GOT3 (cell line): ENCODE results near the gene NOA1.

Experiments
- DNase-seq: peaks from one replicate; lab custom pipeline; 2025; ENCODE audit warnings: mixed read lengths; lab: John Stamatoyannopoulos, UW

NOA1 gene

DNA sequence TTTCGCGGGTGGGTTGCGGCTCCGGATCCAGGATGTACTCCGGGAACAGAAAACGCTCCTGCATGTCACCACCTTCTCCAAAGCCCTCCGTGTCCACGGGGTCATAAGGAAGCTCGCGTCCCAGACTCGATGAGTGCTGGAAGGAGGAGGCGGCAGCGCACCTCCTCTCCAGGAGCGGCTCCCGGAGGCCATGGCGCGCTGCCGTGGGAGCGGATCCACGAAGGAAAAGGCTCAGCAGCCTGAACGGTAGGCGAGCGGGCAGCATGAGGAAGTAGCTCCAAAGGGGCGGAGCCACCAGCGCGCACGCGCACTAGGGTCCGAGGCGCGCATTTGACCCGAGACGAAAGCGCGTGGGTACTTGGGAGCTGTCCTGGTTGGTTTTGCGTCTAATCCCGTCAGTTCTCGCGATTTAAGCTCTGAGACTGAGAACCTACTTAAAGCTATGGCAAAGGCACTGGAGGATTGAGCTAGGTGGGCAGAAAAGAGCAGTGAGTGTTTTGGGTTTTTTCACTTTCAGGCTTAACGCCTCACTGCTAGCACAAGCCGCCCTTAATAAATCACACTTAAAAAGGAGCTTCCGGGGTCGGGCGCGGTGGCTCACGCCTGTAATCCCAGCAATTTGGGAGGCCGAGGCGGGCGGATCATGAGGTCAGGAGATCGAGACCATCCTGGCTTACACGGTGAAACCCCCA is at the start of gene NOA1:
Gene NOA1, minus strand, starts transcription at position 286 of the 692 bp plus-strand sequence. Its CDS starts 21 bp downstream, at position 265.
- peak; percentile 73 for DNase-seq

DNA sequence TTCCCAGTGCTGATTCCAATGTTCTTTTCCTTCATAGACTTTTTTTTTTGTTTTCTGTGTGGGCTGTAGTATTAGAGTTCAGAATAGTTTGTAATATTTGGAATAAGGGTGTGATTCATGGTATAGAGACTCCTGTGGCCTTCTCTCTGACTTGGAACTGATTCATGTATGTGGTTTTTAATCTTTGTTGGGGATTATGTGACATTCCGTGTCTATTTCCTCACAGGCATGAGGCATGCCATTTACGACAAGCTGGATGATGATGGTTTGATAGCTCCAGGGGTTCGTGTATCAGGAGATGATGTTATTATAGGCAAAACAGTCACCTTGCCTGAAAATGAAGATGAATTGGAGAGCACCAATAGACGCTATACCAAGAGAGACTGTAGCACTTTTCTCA is 45.7 kb upstream of the NOA1 start:
- no peak for DNase-seq

DNA sequence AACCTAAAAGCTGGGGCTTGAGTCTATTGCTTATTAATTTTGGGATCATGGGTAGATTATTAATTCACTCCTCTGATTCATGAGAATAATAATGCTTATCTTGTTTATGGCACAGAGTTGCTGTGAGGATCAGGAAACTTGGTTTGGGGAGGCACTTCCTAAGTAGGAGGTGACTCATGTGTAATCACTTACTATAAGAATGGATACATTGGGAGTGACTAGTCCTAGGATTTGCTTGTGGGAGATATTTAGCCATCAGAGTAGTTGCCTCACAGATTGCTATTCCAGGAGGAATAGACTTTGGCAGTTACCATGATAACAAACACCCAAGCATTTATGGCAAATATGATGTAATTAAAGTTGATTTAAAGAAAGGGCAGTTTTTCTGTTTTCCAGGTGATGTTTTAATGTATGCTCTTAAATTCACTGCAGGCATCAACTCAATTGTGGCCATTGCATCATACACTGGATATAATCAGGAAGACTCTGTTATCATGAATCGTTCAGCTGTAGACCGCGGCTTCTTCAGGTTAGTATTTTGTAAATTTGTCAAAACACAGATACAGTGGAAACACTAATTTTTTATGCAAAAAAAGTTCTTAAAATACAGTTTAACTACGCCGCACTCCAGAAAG is 43.2 kb upstream of the NOA1 start:
- no peak for DNase-seq

DNA sequence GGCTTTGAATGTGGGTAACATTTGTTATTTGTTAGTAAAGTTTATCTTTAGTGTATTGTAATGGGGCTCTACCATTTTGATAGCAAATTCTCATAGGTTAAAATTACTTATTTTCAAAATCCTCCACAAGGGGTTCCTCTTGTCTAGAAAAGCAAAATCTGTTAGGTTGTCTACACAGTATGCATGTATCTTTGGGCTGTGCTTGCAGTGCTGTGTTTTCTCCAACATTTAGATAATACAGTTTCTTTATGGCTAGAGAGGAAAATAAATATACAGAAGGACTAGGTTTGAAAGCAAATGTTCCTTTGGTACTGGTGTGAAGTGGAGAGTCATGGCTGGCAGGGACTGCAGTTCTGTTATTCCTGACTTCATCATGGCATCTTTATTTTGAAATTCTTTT is 41.6 kb upstream of the NOA1 start:
- DNase-seq, result no peak

DNA sequence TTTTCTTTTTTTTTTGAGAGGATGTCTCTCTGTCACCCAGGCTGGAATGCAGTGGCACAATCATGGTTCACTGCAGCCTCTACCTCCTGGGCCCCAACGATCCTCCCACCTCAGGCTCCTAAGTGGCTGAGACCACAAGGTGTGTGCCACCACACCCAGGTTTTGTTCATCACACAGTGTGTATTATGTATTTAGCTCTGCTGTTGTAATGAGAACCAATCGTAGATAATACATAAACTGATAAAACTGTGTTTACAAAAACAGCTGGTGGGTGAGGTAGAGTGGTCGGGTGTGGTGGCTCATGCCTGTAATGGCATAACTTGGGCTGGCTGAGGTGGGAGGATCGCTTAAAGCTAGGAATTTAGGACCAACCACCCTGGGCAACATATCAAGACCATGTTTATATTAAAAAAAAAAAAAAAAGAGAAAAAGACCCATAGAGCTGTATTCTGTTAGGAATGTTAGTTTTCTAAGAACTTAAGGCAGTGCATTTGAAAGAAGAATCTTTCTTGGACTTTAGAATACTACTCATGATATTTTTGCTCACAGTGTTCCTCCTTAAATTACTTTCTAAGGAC is 36.2 kb upstream of the NOA1 start:
- DNase-seq, result no peak

DNA sequence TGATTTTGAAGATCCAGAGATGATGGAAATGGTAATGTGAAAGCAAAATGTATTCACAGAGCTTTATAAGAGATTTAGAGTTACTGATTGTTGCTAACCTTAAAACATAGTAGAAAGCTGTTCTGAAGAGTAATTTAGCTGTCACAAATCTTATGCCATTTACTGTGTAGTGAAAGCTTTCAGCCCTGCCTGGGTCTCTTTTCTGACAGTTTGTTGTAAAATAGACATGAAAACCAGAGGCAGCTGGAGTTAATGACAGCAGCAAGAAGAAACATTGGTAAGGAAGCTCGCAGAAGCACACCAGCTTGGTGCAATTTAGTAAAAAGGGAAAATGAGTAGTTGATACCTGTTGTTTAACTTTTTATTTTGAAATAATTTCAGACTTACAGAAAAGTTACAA is 22.3 kb upstream of the NOA1 start:
- no peak for DNase-seq

DNA sequence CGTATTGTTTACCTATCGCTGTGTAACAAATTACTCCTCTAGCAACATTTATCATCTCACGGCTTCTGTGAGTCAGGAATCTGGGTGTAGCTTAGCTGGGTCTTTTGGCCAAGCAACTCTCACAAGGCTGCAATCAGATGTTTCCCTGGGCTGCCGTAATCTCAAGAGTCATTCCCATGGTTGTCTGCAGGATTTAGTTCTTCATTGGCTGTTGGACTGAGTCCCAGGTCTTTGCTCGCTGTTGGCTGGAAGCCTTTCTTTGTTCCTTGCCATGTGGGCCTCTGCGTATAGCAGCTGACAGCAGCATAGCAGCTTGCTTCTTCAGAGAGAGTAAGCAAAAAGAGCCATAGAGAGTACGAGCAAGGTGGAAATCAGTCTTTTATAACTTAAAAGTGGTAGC is 18.1 kb upstream of the NOA1 start:
- DNase-seq, result no peak

DNA sequence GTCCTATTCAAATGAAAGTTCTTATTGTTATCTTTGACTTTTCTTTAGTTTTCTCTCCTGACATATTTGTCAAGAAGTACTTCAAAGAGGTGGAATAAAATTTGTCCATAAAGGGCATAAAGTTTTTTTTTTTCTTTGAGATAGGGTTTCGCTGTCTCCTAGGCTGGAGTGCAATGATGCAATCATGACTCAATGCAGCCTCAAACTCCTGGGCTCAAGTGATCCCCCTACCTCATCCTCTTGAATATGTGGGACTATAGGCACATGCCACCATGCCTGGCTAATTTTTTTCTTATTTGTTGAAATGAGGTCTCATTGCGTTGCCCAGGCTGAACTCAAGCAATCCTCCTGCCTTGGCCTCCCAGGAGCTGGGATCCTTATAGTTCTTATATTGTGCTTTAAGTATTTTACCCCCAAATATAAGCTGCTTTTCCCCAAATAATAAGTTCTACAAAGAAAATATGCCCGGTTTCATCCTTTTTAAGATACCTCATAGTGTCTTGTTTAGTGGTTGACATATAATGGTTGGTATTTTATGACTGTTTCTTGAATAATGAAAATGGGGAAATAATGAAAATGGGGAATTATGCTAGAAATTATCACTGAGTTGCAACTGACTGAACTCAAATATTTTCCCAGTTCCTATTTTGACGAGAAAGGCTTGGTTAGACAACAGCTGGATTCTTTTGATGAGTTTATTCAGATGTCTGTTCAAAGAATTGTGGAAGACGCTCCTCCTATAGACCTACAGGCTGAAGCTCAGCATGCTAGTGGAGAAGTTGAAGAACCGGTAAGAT is 12.9 kb upstream of the NOA1 start:
- DNase-seq, result no peak

DNA sequence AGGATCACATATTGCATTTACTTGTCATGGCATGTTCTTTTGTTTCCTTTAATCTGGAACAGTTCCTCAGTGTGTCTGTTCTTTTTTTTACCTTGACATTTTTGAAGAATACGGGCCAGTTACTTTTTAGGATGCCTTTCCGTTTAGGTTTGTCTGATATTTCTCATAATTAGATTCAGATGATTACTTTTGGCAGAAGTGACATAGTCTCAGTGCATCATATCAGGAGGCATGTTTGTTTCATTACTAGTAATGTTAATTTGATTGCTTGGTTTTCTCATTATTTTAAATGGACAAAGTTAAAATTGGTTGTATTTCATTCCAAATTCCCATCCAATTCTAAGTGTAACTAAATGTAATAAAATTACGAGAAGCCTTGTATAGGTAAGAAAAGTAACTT is 9.5 kb upstream of the NOA1 start:
- no peak for DNase-seq

DNA sequence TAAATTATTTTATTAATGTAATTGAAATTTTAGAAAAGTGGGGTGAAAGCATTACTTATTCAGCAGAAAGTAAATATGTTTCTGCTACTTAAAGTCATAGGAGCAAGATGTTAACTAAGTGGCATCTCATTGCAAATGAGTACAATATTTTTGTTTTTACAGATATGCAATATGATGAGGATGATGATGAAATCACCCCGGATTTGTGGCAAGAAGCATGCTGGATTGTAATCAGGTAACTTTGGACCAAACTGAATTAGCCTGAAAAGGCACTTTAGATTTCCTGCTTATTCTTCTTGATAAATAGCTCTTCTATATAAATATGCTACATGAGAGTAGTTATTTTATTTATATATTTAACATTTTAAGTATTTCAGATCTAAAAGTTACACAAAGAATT is 8.8 kb upstream of the NOA1 start:
- DNase-seq, result no peak

DNA sequence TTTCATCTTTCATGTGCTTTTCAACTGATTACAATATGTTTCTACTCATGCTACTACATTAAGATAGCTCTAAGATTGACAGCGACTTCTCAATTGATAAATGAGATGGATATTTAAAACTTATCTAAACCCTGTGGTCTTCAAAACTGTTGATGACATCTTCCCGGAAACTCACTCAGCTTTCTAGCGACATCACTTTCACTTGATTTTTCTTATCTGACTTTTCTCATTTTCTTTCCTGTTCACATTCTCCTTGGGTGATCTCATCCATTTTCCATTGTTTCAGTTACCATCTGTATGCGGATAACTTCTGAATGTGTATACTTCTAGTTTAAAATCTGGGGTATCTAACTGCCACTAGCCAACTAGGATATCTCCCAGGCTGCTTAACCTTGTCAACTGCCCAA is 4.4 kb upstream of the NOA1 start:
- no peak for DNase-seq

DNA sequence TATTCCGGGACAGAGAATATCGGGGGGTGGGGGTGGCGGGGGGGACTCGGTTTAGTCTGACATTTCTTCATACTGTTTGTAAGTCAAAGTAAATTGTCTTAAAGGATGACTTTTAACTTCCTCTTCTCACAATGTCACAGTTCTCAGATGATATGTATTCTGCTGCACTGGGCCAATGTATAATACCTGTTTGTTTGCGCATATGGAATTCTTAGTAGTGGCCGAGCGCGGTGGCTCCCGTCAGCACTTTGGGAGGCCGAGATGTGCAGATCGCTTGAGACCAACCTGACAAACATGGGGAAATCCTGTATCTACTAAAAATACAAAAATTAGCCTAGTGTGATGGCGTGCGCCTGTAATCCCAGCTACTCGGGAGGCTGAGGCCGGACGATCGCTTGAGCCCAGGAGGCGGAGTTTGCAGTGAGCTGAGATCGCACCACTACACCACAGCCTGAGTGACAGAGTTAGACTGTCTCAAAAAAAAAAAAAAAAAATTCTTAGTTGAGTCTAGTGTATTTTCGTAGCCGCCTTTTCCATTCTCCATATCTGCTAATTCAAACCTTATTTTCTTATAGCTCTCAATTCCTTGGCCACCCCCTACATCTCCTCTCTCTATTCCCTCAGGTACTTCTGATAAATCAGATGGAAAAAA is 2.1 kb upstream of the NOA1 start:
- no peak for DNase-seq

DNA sequence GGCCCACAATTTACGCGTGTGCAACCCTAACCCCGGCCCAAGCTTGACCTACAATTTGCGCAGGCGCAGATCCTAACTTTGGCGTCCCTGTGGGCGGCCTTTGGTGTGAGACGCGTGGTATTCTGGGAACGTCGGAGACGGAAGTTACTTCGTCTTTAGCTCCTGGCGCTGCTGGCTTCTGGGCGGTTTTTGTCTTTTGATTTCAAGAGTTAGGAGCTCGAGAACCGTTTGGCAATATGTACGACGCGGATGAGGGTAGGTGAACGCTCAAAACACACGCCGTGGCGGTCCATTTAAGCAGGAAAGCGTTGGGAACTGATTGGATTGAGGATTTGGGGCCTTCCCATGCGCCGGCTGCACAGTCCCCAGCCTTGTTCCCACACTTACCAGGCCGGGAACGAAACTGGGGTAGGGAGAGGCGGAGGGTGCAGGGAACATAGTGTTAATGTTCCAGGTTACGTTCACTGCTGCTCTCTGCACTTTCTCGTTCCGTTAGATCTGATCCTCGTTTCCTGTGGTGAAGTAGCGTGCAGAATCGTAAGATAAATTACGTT is 1.4 kb upstream of the NOA1 start, which contains the start of gene POLR2B:
Gene POLR2B, plus strand, starts transcription at position 147 of the 554 bp plus-strand sequence. Its CDS starts 90 bp downstream, at position 237.
- peak; percentile 63 for DNase-seq

DNA sequence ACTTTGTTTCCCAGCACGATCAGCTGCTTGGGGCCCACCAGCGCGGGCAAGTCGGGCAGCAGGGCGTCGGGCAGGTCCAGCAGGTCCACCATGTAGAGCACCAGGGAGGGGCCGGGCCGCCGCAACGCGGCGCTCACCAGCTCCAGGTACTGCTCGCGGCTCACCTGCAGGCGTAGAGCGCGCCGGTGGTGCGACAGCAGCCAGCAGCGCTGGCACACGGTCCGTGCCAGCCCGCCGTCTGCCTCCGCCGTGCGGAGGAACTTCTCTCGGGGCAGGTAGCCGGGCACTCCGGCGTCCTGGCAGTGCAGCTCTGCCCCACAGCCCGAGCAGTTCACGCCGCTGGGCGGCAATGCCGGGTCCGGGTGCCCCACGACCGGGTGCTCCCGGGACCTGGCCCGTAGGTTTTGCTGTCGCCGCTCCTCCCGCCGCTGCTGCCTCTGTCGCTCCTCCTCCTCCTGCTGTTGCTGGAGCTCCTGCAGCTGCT is 527 bp downstream of the NOA1 start:
- no peak for DNase-seq

DNA sequence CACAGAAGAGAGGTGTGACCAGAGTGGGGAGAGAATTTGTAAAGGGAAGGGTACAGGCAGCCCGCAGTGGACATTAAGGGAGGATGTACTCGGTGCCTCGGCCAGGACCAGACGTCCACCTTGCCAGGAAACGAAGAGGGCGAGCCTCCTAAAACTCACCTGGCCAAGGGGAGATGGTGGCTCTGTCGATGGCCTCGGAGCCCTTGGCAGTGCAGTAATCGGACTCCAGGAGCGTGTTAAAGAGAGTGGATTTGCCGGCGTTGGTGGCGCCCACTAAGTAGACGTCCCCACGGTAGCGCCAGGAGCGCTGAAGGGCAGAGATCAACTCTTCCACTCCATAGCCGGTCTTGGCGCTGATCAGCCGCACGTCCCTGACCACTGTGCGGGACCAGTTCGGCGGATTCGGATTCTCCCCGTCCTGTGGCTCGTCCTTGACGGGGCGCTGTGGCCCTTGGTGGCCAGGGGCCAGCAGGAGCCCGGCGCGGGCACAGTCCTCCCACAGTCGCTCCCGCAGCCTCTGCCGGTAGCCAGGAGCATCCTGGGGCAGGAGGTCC is 1.0 kb downstream of the NOA1 start:
- no peak for DNase-seq

DNA sequence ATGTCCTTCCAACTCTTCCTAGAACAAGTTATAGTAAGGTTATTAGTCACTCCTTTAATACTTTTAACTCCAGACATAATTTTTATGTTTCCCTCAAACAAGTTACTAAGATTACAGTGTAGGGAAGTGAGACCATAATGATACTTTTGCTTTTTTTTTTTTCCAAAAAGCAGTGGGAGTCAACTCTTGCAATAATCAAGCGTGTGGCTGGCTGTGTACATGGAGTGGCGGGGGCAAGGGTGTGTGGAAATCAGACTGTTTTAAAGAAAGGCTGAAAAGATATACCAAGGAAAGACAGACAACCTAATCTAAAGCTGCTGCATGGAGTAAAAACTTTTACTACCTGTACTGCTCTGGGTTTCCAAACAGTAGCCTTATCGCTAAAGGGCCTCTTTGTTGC is 4.1 kb downstream of the NOA1 start:
- no peak for DNase-seq

DNA sequence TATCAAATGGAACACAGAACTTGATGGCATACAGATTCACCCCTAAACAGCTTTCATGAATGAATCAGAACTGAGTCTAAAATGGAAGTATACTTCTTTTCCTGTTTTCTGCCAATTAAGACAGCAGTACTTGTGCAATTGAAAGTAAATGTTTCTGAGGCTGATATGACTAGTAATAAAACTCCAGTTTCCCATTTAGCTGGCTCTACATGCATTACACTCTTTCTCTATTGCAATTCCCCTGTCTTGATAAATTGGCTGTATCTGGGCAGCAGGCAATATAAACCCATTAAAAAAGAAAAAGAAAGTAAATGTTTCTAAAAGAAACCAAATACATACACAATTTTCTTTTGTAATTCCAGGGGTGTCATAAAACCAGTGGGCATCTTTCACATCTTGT is 4.6 kb downstream of the NOA1 start:
- DNase-seq, result no peak

DNA sequence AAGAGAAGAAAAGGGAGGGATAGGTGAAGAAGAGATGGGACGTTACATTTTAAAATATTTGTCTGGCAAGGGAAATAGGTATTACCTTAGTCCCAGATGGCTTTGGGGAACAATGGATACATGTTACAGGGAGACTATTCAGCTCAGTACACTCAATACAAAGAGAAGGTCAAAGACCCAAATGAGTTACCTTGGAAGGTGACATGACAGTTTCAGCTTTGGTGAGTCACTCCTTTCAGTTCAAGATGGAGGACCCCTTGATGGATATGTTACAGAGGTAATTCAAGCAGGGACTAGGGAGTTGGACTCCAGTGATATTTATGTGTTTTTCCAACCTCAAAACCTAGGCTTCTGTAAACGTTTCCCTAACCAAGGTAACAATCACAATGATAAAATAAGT is 5.0 kb downstream of the NOA1 start:
- no peak for DNase-seq

DNA sequence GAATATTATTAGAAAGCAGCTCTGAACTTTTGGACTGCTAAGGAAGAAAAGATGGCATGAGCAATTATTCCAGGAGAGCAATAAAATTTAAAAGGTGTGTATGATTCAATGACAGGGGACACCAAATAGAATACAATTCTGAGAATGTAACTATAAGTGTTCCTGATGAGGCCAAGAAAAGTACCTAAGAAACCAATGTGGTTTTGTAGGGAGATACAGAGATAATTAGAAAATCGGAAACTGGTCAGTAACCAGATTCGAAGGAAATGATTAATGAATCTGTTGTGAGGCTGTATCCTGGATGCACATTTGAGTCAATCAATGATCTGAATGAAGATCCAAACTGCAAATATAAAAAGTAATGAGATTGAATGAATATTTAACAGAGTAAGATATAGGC is 6.0 kb downstream of the NOA1 start:
- no peak for DNase-seq

DNA sequence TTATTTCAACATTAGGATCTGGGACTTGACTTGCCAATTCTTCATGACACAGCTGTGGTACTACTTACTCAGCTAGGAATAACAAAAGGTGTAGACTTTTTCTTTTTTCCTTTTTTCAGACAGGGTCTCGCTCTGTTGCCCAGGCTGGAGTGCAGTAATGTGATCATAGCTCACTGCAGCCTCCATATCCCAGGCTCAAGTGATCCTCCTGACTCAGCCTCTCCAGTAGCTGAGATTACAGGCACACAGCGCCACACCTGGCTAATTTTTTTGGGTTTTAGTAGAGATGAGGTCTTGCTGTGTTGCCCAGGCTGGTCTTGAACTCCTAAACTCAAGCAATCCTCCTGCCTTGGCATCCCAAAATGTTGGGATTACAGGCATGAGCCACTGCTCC is 16.3 kb downstream of the NOA1 start:
- no peak for DNase-seq

DNA sequence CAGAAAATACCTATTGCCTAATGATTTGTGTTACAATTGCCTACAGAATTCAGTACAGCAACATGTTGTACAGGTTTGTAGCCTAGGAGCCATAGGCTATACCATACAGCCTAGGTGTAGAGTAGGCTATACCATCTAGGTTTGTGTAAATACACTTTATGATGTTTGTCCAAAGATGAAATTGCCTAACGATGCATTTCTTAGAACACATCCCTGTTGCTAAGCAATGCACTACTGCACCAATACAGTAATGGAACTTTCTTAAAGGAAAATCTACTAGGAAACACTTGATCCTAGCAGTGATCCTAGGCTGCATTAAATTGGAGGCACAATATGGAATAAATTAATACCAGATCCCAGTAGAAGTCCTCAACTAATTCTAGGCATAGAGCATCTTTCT is 18.3 kb downstream of the NOA1 start:
- no peak for DNase-seq
